GM18873 (cell line): ENCODE results near the gene SPC24.
"Not testable (repeated sequence)": the region's sequence is repeated elsewhere in the genome, so short reads cannot be mapped to it uniquely, and the experiment has no call there.

ENCODE experiments used
- ATAC-seq: cut with Tn5 transposase; IDR thresholded peaks from one replicate; pipeline ENCODE4 v1.9.1; 2021; ENCODE audit warnings: mild to moderate bottlenecking, moderate library complexity, moderate number of reproducible peaks; ENCODE audit not compliant: unreplicated experiment, low FRiP score

The SPC24 gene

DNA sequence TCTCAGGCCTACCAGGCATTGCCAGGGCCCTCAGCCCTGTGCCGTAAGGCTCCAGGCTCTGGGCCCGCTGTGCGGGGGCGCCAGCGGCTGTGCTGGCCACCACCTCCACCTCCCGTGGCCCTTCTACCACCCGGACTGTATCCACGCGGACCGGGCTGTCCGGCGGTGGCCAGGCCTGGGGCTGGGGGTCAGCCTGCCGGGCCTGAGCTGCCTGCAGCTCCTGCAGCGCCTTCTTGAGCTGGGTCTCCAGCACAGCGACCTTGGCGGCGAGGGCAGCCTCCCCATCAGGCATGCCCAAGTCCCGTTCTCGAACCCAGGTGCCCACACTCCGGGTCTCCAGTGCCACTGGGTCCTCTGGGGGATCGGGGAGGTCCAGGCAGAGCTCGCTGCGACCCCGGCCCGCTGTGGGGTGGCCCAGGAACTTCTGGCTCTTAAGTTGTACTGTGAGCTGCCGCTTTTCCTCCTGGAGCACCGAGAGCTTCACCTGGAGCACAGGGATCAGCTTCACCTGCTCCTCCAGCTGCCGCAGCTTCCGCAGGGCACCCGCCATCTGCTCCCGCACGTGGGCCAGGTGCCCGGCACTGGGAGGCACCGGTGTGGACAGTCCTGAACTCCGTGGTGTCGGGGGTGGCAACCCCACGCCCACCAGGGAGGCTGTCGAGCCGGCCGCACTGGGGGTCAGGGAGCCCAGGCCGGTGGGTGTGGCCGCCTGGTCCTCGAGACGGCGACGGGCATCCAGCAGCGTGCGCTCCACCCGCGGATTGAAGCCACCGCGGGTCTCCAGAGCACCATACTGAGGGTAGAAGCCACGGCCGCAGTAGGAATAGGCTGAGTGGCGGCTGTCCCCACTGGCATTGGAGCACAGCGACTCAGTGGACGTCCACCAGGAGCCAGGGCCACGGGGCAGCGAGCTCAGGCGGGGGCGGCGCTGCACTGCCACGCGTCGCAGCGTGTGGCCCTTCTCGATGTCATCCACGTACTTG is 37.7 kb upstream of the SPC24 start:
- ATAC-seq: no peak

DNA sequence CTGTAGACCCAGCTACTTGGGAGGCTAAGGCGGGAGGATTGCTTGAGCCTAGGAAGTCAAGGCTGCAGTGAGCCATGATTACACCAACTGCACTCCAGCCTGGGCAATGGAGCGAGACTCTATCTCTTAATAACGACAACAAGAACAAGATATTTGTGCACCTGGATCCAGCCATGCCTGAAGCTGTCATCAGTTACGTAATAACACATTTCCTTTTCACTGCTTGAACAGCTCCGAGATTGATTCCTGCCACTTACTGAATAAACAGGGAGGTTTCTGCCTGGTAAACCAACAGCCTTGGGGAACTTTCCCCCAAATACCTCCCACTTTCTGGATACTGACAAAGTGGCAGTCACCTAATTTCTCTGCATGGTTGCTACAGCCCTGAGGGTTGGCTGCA is 36.4 kb upstream of the SPC24 start:
- no peak for ATAC-seq

DNA sequence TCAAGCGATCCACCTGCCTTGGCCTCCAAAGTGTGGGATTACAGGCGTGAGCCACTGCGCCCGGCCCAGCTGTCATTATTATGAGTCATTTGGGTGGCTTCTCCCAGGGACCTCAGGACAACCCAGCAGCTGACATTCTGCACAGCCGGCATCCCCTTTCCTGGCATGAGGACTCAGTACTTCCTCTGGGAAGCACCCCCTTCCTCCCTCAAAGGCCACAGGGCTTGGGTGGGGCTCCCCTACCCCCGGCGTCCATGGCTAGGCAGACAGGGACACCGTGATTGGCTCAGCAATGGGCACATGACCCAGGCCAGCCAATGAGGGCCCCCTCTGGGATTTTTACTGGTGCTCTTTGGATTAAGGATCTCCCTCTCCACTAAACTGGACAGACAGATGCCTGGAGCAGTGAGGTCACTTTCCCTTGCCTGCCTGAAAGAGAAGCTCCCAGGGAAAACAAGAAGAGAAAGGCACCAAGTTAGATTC is 35.7 kb upstream of the SPC24 start:
- no peak for ATAC-seq

DNA sequence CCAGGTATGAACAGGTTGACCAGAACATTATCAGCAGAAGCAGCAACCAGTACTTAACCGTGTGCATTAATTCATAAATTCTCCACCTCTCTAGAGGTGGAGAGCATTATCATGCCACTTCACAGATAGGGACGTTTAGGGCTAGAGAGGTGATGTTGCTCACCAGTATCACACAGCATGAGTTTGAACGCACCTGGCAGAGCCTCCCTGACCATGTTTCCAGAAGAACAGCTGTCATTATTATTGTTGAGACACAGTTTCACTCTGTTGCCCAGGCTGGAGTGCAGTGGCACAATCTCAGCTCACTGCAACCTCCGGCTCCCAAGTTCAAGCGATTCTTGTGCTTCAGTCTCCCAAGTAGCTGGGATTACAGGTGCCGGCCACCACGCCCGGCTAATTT is 34.9 kb upstream of the SPC24 start:
- no peak for ATAC-seq

DNA sequence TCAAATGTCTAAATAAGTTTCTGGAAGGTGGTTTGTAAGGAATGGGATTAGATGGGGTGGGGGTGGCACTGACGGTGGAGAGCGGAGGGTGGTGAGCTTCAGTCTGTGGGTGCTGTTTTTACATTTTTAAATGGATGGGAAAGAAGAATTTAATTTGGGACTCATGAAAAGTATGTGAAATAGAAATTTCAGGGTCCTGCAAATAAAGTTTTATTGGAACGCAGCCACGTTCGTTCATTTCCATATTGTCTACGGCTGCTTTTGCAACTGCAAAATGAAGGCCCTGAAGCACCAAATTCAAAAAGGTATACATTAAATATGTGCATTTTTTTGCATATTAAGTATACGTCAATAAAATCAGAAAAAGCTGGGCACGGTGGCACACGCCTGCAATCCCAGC is 31.9 kb upstream of the SPC24 start:
- ATAC-seq: no peak

DNA sequence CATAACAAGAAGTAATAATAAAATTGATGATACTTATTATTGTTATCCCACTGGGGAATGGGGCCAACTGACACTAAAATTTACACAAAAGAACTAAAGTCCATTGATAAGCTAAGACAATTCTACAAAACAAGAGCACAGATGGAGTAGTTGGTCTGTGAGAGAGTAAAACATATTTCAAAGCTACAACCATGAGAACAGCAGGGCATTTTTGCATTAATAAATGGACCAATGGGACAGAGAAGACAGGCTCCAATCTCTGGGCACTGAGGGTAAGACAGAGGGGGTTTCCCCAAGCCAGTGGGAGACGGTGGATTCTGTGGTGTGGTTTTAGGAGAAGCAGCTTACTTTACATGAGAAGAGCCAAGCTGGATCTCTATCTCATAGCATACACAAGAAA is 27.4 kb upstream of the SPC24 start:
- ATAC-seq: no peak

DNA sequence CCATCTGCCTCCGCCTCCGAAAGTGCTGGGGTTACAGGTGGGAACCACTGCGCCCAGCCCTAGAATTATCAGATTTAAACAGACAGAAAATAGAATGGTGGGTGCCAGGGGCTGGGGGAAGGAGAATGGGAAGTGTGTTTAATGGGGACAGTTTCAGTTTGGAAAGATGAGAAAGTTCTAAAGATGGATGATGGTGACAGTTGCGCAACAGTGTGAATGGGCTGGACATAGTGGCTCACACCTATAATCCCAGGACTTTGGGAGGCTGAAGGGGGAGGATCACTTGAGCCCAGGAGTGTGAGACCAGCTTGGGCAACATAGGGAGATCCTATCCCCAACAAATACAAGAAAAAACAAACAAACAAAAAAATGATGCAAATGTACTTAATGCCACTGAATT is 25.9 kb upstream of the SPC24 start:
- no peak for ATAC-seq

DNA sequence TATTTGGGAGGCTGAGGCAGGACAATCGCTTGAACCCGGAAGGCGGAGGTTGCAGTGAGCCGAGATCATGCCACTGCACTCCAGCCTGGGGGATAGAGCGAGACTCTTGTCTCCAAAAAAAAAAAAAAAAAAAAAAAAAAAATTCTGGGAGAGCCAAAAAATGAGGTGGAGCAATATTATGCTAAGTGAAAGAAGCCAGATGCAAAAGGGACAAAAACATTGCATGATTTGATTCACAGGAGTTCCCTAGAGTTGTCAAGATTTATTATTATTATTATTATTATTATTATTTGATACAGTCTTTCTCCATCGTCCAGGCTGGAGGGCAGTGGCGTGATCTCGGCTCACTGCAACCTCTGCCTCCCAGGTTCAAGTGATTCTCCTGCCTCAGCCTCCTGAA is 25.4 kb upstream of the SPC24 start:
- ATAC-seq: not testable (repeated sequence)

DNA sequence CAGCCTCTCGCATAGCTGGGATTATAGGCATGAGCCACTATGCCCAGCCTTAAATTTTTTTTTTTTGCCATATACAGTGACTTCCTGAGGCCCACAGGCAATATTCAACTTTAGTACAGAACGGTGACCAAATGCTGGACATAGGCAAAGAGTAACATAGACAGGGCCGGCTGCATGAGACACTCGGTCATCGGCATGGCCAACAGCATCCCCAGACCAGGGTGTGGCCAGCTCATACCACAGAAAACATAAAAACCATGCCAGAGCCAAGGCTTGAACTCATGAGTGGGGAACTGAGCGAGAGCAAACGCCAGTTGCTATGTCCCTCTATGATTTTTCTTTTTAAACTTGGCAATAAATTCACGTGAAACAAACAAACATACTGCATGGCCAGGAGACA is 24.8 kb upstream of the SPC24 start:
- ATAC-seq: no peak

DNA sequence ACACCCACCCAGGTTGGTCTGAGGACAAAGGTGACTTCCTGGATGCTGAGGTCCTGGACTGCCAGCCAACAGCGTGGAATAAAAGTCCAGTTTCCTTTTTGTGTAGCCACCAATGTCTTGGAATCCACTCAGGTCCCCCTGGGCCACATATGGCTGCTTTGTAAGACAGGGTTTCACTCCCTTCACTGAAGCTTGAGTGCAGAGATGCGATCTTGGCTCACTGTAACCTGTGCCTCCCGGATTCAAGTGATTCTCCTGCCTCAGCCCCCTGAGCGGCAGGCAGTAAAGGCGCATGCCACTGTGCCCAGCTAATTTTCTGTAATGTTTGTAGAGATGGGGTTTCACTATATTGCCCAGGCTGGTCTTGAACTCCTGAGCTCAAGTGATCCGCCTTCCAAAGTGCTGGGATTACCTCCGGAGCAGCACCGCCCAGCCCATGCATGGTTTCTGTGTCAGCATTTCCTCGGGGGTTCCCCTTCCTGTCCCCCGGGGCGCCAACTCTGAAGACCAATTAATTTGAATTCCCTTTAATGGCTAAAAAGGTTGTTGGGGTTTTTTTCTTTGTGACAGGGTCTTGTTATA is 24.2 kb upstream of the SPC24 start:
- no peak for ATAC-seq

DNA sequence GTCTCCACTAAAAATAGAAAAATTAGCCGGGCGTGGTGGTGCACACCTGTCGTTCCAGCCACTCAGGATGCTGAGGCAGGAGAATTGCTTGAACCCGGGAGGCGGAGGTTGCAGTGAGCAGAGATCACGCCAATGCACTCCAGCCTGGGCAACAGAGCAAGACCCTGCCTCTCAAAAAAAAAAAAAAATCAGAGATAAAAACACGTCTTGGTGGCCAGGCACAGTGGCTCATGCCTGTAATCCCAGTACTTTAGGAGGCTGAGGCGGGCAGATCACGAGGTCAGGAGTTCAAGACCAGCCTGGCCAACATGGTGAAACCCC is 23.5 kb upstream of the SPC24 start:
- ATAC-seq: not testable (repeated sequence)

DNA sequence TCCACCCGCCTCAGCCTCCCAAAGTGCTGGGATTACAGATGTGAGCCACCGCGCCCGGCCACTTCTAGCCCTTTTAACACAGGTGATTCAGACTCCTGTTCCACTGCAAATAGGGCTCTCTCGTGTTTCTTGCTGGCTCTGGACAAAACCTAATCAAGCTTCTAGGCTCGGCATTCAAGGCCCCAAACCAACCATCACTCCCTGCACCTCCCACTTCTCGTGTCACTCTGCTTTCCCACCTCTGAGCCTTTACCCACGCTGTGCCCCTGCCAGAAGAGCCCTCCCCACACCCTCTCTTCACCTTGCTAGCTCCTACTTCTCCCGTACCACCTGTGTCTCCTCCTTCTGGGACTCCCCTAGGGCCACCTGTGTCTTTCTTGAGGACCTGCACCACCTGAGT is 22.0 kb upstream of the SPC24 start:
- no peak for ATAC-seq

DNA sequence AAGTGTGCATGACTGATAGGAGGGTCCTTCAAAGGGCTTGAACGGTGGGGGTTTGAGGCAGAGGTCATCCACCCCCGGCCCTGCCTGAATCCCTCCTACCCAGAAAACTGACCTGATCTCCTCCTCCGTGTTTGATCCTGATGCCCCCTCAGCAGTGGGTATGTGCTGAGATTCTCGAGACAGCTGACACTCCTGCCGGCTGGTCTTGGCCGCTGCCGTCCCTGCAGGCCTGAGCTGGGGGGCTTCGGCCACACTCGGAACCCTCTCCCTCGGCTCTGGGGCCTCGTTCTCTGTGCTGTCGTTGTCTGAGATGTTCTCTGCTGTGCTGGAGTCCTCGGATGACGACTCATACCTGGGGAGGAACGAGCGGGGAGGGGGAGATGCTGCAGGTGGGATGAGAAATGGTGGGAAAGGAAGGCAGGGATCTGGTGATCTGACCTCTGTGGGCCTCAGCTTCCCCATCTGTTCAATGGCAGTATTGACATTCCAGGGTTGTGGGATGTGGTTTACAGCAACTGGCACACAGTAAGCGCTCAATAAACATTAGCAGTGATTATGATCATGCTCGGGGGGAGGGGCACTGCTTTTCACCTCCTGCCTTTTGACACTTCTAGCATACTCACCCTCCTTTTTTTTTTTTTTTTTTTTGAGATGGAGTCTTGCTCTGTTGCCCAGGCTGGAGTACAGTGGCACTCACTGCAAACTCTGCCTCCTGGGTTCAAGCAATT is 21.0 kb upstream of the SPC24 start:
- no peak for ATAC-seq

DNA sequence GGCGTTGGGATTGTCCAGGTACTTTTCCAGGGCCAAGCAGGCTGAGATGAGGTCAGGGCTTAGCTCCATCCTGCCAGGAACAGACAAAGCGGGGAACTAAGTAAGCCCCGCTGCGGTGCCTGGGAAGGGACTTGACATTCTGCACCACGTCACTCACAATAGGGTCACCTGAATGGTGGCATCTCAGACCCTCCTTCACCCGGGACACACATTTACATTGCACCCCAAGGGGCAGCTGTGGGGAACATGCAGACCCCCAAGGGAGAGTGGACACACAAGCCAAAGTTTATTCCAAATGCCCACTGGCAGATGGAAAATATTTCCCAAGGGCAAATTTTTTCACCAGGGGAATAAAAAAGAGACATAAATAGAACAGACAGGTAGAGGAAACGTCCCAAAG is 20.3 kb upstream of the SPC24 start:
- no peak for ATAC-seq

DNA sequence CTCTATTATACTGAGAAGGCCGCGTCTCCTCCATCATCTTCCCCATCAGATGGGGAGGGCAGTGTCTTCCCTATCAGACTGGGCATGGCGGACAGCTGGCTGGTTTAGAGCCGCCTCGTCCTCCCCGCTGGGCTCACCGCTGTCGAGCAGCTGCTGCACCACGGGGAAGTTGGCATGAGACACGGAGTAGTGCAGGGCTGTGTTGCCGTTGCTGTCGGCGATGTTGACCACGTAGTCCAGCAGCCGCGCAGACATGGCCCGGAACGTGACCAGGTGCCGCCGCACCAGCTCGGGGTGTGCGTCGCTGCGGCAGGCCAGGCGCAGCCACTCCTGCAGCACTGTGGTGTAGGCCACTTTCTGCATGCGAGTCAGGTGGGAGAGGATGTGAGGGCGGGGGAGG is 18.8 kb upstream of the SPC24 start:
- ATAC-seq: no peak

DNA sequence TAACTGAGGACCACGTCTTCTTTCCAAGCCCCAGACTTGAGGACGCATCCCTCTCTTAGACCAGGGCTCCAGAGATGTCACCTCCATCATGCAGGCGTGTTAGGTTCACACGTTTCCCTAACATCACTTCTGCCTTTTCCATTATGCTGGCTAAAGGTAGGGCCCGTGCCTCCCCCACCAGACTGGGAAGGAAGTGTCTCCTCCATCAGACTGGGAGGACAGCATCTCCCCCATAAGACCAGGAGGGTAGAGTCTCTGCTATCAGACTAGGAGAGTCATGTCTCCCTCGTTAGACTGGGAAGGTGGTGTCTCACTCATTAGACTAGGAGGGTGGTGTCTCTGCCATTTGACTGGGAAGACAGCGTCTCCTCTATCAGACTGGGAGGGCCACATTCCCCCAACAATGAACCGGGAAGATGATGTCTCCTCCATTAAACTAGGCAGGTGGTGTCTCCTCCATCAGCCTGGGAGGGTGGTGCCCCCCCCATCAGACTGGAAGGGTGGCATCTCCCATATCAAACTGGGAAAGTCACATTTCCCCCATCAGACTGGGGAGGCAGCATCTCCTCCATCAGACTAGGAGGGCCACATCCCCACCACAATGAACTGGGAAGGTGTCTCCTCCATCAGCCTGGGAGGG is 18.1 kb upstream of the SPC24 start:
- no peak for ATAC-seq

DNA sequence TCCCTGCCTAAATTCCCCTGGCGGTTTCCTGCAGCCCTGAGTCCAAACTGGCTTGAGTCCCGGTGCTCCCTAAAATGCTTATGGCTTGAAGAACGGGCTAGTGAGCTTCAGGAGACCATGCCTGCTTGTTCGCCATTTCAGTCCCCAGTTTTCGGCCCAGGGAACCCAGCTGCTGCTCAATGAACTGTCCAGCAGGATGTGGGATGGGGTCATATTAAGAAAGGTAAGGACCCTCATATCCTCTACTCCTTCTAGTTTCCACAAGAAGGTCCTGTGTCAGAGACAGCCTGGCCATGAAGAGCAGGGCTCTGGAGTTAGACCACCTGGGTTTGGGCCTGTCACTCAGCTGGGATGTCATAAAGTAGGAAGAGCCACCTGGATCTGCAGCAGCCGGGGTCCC is 17.0 kb upstream of the SPC24 start:
- ATAC-seq: no peak

DNA sequence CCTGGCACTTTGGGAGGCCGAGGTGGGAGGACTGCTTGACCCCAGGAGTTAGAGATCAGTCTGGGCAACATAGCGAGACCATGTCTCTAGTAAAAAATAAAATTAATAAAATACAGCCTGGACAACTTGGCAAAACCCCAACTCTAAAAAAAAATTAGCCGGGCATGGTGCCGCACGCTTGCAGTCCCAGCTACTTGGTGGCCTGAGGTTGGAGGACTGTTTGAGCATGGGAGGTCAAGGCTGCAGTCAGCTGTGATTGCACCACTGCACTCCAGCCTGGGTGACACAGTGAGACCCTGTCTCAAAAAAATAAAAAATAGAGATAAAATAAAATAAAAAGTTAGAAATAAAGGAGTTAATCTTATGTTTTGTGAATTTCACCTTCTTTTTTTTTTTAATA is 15.6 kb upstream of the SPC24 start:
- no peak for ATAC-seq

DNA sequence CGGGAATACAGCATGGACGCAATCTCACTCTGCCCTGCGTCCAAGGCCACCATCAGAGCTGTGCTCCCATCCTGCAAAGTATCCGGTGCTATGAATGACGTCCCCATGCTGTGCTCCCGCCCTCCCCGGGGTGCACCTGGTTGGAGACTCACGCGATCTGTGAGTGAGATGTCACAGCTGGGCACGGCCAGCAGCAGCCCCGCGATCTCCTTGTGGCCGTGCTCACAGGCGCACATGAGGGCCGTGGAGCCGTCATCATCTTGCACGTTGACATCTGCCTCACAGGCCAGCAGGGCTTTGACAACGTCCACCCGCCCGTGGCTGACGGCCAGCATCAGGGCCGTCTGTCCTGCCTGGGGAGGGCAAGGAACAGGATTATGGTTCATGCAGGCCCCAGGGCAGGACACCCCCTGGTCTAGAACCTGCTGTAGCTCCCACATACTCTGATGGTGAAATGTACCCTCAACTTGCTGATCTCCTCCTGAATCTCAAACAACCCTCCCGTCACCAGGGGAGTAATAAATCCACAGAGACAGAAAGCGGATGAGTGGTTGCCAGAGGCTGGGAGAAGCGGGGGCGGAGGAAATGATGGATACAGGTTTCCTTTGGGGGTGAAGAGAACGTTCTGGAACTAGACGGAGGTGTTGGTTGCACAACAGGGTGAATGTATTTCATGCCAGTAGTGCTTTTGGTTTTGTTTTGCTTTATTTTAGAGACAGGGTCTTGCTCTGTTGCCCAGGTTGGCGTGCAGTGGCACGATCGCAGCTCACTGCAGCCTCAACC is 14.5 kb upstream of the SPC24 start:
- ATAC-seq: no peak

DNA sequence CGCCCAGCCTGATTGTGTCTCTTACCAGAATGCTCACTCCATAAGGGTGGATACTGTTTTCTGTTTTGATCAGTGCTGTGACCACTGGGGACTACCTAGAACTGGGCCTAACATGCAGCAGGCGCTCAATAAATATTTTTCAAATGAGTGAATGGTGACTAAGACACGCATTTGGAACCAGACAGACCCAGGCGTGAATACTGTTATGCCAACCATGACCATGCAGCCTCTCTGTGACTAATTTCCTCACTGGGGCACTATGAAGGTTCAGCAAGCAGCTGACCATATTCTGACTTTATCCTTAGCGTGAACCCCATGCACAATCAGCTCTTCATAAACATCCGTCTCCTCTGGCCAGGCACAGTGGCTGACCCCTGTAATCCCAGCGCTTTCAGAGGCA is 13.0 kb upstream of the SPC24 start:
- no peak for ATAC-seq
